Ovary (tissue), 9 donors: ENCODE data around the gene FAM171A2. TPM values are rescaled to one million over a fixed set of nuclear protein-coding genes. Genes with fewer than 3 reads are reported as not detected.

ENCODE experiments used
- DNase-seq, 5 donors: peaks; one replicate each; pipeline ENCODE4 v3.0.0-alpha.2; 2019 to 2020
- H3K27ac ChIP-seq, 2 donors: fragments of 200-600 bp; one replicate each; pipeline versions ENCODE4 v1.5.1 to v1.8.0; 2019 to 2022
- H3K27me3 ChIP-seq: fragments of 200-600 bp; one replicate; pipeline ENCODE4 v1.8.0; 2022
- H3K36me3 ChIP-seq: fragments of 200-600 bp; sonication (generic); one replicate; pipeline ENCODE4 v1.5.1; 2019
- H3K4me1 ChIP-seq: one replicate; pipeline ENCODE4 v1.8.1; 2013; ENCODE audit warnings: mild to moderate bottlenecking, moderate library complexity; ENCODE audit not compliant: insufficient read depth
- H3K4me3 ChIP-seq: fragments of 200-600 bp; sonication (generic); one replicate; pipeline ENCODE4 v1.5.1; 2017
- H3K9me3 ChIP-seq, 2 donors: fragments of 200-600 bp in 1 of 2; sonication (generic) in 1 of 2; one replicate each; pipeline versions ENCODE4 v1.5.1 to v1.8.1; 2013 to 2019; ENCODE audit warnings: mild to moderate bottlenecking in 1 of 2, moderate library complexity in 1 of 2
- EP300 ChIP-seq: sonication (generic); formaldehyde crosslinking; IDR thresholded peaks from one replicate; pipeline ENCODE4 v1.6.1; 2017; ENCODE audit warnings: antibody characterized with exemption
- POLR2A ChIP-seq: fragments of 450-650 bp; IDR thresholded peaks from one replicate; pipeline ENCODE4 v1.6.1; 2017; ENCODE audit warnings: antibody characterized with exemption, mild to moderate bottlenecking, moderate library complexity
- WGBS, 3 donors: extraction: QIAGEN DNeasy Blood & Tissue Kit in 1 of 3; methylation state at CpG; one replicate each; pipeline versions ENCODE4 v1.1.5 to v1.1.7; 2013 to 2017; 5-methylcytosine and 5-hydroxymethylcytosine counted together
- intact Hi-C, 4 donors: fragments of 100-400 bp; cut with DNase I; formaldehyde crosslinking; loops; one replicate each; pipeline versions ENCODE4 v1.11.0 to v1.15.1; 2022 to 2023
- polyA plus RNA-seq, 2 donors: library from polyadenylated mRNA; stranded (reverse); fragments of 200-250 nt in 1 of 2; fragments of 350-450 nt in 1 of 2; fragmentation: Illumina TruSeq in 1 of 2; extraction: RNeasy Lipid Tissue Mini Kit (QIAGEN cat#74804) in 1 of 2; gene quantifications; one replicate each; pipeline ENCODE4 v1.2.3, GENCODE V29; 2013 to 2014
- total RNA-seq, 7 donors: library from RNA; depleted of rRNA in 2 of 7; stranded (reverse); fragments of >200 nt in 2 of 7; fragmentation: NEBNext Ultra II Directional in 3 of 7; extraction: Animal tissue kit (Norgen Biotek cat#: 25700) in 3 of 7; gene quantifications; one replicate each; pipeline versions ENCODE4 v1.1.0 to v1.2.4, GENCODE V29; 2016 to 2023
- TF ChIP-seq, protein P1 (sequence below), 3 donors: fragments of 450-650 bp in 2 of 3; fragments of 200-600 bp in 1 of 3; IDR thresholded peaks; one replicate each; pipeline versions ENCODE4 v1.5.1 to v1.8.0; 2016 to 2022; ENCODE audit warnings: antibody characterized with exemption in 3 of 3, mild to moderate bottlenecking in 1 of 3
- donor health status: DM: no; HTN: no; CAD: no; lungs with moderate emphysema.
- donor health status: DM: no; HTN: no; CAD: no.
- donor health status: Bipolar disorder and iron deficiency.
- donor health status: DM: yes; HTN: yes; CAD: no.
- donor health status: DM: no; HTN: no; CAD: no.
- donor health status: DM: yes; HTN: yes; CAD: no.

Gene FAM171A2
- total and polyA plus RNA-seq, 9 donors, result 0.17 to 23.7 (median 10.6) TPM

GRCh38 chr17:44376779-44377178, 13.1 kb upstream of the FAM171A2 start:
- no peak for DNase-seq
- TF ChIP-seq EP300 (no peak), POLR2A (no peak)
- TF ChIP-seq, protein P1, sequence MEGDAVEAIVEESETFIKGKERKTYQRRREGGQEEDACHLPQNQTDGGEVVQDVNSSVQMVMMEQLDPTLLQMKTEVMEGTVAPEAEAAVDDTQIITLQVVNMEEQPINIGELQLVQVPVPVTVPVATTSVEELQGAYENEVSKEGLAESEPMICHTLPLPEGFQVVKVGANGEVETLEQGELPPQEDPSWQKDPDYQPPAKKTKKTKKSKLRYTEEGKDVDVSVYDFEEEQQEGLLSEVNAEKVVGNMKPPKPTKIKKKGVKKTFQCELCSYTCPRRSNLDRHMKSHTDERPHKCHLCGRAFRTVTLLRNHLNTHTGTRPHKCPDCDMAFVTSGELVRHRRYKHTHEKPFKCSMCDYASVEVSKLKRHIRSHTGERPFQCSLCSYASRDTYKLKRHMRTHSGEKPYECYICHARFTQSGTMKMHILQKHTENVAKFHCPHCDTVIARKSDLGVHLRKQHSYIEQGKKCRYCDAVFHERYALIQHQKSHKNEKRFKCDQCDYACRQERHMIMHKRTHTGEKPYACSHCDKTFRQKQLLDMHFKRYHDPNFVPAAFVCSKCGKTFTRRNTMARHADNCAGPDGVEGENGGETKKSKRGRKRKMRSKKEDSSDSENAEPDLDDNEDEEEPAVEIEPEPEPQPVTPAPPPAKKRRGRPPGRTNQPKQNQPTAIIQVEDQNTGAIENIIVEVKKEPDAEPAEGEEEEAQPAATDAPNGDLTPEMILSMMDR (IDR thresholded peaks at IDR 0.05), result no peak
- 64 to 76% (median 73%) methylated on average over 12 of the region's 12 CpGs for WGBS, 3 donors

GRCh38 chr17:44376124-44376523, 12.5 kb upstream of the FAM171A2 start:
- no peak overlapping the region for H3K27ac ChIP-seq
- intact Hi-C loops, result no loop called here
- peak; percentile 48 to 88 (median 59) for DNase-seq
- no peak overlapping the region for H3K4me3 ChIP-seq
- 1 to 11% (median 6%) methylated on average over 5 of the region's 5 CpGs for WGBS, 3 donors
- no peaks in the 10 kb centered on the region for H3K36me3 ChIP-seq
- no peaks in the 10 kb centered on the region for H3K27me3 ChIP-seq
- H3K9me3 ChIP-seq, result no peaks in the 10 kb centered on the region
- no peak for TF ChIP-seq POLR2A
- TF ChIP-seq EP300, result no peak
- TF ChIP-seq, protein P1 (IDR thresholded peaks at IDR 0.05), result no peak
- no peaks in the 10 kb centered on the region for H3K4me1 ChIP-seq

More at GRCh38 chr17:44376779-44377178, 13.1 kb upstream of the FAM171A2 start:
- no peaks in the 10 kb centered on the region for H3K9me3 ChIP-seq
- no peak overlapping the region for H3K4me3 ChIP-seq
- H3K4me1 ChIP-seq, result no peaks in the 10 kb centered on the region
- intact Hi-C loops, result no loop called here
- no peaks in the 10 kb centered on the region for H3K27me3 ChIP-seq
- no peaks in the 10 kb centered on the region for H3K36me3 ChIP-seq
- no peak overlapping the region for H3K27ac ChIP-seq

- H3K4me3 ChIP-seq, result no peak overlapping the region
- DNase-seq, result no peak
- H3K36me3 ChIP-seq, result no peaks in the 10 kb centered on the region
- no peak overlapping the region for H3K27ac ChIP-seq
- no peaks in the 10 kb centered on the region for H3K27me3 ChIP-seq
- no peaks in the 10 kb centered on the region for H3K4me1 ChIP-seq
- intact Hi-C loops, result no loop called here
- 36 to 54% (median 43%) methylated on average over 22 of the region's 22 CpGs for WGBS, 3 donors
- TF ChIP-seq, protein P1 (IDR thresholded peaks at IDR 0.05), result no peak
- TF ChIP-seq EP300 (no peak), POLR2A (no peak)
- H3K9me3 ChIP-seq, result no peaks in the 10 kb centered on the region
These were observed 11.8 kb upstream of the FAM171A2 start for GRCh38 chr17:44375196-44376017.

GRCh38 chr17:44374306-44375195, 10.9 kb upstream of the FAM171A2 start:
- H3K27me3 ChIP-seq, result no peaks in the 10 kb centered on the region
- H3K9me3 ChIP-seq, result no peaks in the 10 kb centered on the region
- 49 to 62% (median 58%) methylated on average over 29 to 31 of the region's 31 CpGs for WGBS, 3 donors
- no peak overlapping the region for H3K27ac ChIP-seq
- no peak overlapping the region for H3K4me3 ChIP-seq
- intact Hi-C loops, result no loop called here
- H3K36me3 ChIP-seq, result no peaks in the 10 kb centered on the region
- DNase-seq, result no peak
- TF ChIP-seq, protein P1 (IDR thresholded peaks at IDR 0.05), result no peak
- TF ChIP-seq EP300 (no peak), POLR2A (no peak)
- no peaks in the 10 kb centered on the region for H3K4me1 ChIP-seq
